GM13977 (cell line): ENCODE measurements around the gene SLC44A1.

ENCODE experiments used
- DNase-seq: peaks from one replicate; pipeline ENCODE4 v3.0.0; 2012; ENCODE audit warnings: low spot score
- CTCF ChIP-seq: IDR thresholded peaks from 2 replicates; pipeline ENCODE4 v1.5.1; 2012; ENCODE audit warnings: mild to moderate bottlenecking, control low read depth; ENCODE audit not compliant: insufficient read depth; ENCODE audit errors: extremely low read depth, missing control alignments
- in situ Hi-C: fragments of 300-500 bp; cut with MboI; formaldehyde crosslinking; loops from one replicate; pipeline ENCODE4 v1.12.0; 2022; ENCODE audit warnings: low sequenced_read_pairs, low pct_unique_long_range_greater_than_20kb, mixed read lengths, inconsistent platforms; ENCODE audit not compliant: unreplicated experiment

Gene SLC44A1

GRCh38 chr9:105390871-105391270, 146.4 kb downstream of the SLC44A1 start:
- in situ Hi-C loops, result no loop called here
- no peak for DNase-seq
- TF ChIP-seq CTCF, result no peak

DNA sequence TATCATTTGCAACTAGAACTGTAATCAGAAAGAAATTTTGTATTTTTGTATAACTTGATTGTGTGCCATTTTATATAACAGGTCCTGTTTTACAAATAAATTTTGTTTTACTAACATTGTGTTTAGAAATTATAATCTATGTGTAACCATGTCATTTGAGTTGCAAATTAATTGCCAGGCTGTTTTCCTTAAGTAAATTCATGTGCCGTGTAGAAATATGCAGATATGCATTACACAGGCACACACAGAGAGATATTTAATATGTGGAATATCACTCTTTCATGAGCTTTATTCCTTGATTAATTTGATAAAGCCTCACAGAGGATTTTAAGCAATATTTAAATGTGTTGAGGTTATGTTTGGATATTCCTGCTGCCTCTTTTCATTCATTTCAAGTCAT, 146.8 kb downstream of the SLC44A1 start:
- no peak for TF ChIP-seq CTCF
- in situ Hi-C loops, result no loop called here
- DNase-seq, result no peak

- no peak for DNase-seq
- in situ Hi-C loops, result no loop called here
- TF ChIP-seq CTCF, result no peak
These were observed 148.1 kb downstream of the SLC44A1 start for GRCh38 chr9:105392531-105392930.

- TF ChIP-seq CTCF, result no peak
These were observed 149.3 kb downstream of the SLC44A1 start for GRCh38 chr9:105393576-105394344.

GRCh38 chr9:105396441-105396840, 152.0 kb downstream of the SLC44A1 start:
- DNase-seq, result no peak
- no peak for TF ChIP-seq CTCF
- in situ Hi-C loops, result no loop called here

More at GRCh38 chr9:105393576-105394344, 149.3 kb downstream of the SLC44A1 start:
- in situ Hi-C loops, result no loop called here
- no peak for DNase-seq

DNA sequence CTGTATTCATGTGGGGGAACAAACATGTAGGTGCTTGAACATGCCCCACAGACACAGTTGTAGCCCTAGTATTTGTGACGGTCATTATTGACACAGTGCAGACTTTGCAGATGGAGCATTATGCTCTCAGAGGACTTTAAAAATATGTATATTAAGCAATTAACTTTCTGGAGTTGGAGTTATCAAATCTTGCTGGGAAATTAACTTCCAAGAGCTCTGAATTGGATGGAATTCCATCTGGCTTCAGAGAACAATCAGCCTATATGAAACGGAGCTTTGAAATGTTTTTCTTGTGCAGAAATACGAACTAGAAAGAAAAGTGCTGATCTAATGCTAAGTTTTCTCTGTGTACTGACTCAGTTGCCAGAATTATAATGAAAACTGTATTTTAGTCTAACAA, 152.4 kb downstream of the SLC44A1 start:
- no peak for DNase-seq
- TF ChIP-seq CTCF, result no peak
- in situ Hi-C loops, result no loop called here
